HepG2 (cell line): ENCODE measurements around the gene SLC22A15.

Experiments used
- CTCF ChIP-seq: sonication (generic); formaldehyde crosslinking; IDR thresholded peaks from 2 replicates; pipeline ENCODE4 v1.5.0; 2020; ENCODE audit warnings: mild to moderate bottlenecking, missing genetic modification reagents, moderate library complexity
- MAX ChIP-seq: IDR thresholded peaks from 2 replicates; pipeline ENCODE4 v1.6.1; 2012; ENCODE audit warnings: inconsistent platforms

GRCh38 chr1:115980998-115981993 is 5.0 kb downstream of the SLC22A15 start:
- TF ChIP-seq CTCF (CRISPR knock-in tag) (peak; percentile 81), MAX (no peak)
